ENCODE results near the gene TMEM129.
"Not testable (repeated sequence)": the region's sequence is repeated elsewhere in the genome, so short reads cannot be mapped to it uniquely, and the experiment has no call there.

TMEM129 gene

DNA sequence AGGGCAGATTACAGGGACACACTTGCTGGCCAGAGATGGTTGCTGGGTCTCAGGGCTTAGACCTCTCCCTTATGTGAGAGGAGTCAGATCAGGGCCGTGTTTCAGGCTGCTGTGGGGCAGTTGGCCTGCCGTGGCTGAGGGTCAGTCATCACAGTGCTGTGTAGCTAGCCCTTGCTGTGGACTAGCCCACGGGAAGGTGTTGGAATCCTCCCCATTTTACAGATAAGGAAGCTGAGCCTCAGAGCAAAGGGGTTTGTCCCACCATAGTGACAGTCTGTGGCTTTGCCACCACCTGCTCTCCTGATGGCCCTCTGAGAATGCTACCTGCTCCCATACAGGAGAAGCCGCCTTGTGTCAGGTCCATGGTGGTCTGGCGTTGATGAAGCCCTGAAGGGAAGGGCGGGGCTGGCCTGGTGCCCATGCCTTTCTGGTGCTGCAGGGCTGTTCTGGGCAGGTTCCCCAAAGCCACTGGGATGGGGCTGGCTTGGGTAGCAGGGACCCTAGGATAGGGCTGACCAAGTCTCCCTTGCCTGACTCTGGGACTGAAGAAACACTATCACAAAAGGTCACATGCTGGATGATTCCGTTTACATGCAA lies 34.6 kb downstream of the TMEM129 start:
- DNase-seq: no peak

DNA sequence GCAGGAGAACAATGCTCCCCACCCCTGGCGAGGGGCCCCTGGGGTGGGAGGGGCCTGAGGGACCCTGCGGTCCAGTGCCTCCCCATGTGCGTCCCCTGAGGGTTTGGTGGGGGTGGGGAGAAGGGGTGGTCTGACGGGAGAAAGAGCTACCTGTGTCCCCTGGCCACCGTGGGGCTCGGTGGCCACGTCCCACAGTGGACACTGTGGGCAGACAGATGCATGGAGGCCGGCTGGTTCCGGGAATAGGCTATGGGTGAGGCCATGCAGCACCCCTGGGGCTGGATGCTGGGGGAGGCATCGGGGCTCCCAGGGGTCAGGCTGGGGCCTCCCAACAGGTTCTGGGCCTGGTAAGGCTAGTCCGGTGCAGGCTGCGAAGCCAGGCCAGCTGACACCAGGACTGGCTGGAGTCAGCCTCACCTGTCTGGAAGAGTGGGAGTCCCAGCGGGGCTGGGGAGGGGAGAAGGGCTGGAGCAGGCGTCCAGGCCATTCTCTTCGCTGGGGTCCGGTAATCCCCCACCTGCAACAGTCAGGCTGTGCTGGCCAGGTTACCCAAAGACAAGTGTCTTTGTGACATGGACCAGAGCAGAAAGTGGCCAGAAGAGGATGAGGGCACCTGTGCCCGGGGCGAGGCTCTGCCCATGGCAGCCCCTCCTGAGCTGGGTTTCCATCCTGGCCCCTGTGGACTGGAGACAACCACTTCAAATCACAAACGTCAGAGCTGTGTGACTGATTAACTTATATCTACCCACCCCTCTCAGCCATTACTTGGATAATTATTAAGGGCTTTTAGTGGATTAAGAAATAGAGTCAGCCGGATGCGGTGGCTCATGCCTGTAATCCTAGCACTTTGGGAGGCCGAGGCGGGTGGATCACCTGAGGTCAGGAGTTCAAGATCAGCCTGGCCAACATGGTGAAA lies 35.6 kb downstream of the TMEM129 start:
- no peak for DNase-seq

GRCh38 chr4:1684506-1685234 lies 36.5 kb downstream of the TMEM129 start:
- peak; percentile 96 for DNase-seq

- no peak for DNase-seq
Measured at GRCh38 chr4:1683736-1684505, 37.2 kb downstream of the TMEM129 start, which contains the start of gene FAM53A. FAM53A (minus strand) TSS chr4:1684313; CDS start chr4:1668741, 15,572 bp downstream.

GRCh38 chr4:1683261-1683735 lies 37.8 kb downstream of the TMEM129 start:
- DNase-seq: no peak

- no peak for DNase-seq
Measured at GRCh38 chr4:1682860-1683259, 38.3 kb downstream of the TMEM129 start.

GRCh38 chr4:1678244-1678643 lies 42.9 kb downstream of the TMEM129 start:
- DNase-seq: no peak

DNA sequence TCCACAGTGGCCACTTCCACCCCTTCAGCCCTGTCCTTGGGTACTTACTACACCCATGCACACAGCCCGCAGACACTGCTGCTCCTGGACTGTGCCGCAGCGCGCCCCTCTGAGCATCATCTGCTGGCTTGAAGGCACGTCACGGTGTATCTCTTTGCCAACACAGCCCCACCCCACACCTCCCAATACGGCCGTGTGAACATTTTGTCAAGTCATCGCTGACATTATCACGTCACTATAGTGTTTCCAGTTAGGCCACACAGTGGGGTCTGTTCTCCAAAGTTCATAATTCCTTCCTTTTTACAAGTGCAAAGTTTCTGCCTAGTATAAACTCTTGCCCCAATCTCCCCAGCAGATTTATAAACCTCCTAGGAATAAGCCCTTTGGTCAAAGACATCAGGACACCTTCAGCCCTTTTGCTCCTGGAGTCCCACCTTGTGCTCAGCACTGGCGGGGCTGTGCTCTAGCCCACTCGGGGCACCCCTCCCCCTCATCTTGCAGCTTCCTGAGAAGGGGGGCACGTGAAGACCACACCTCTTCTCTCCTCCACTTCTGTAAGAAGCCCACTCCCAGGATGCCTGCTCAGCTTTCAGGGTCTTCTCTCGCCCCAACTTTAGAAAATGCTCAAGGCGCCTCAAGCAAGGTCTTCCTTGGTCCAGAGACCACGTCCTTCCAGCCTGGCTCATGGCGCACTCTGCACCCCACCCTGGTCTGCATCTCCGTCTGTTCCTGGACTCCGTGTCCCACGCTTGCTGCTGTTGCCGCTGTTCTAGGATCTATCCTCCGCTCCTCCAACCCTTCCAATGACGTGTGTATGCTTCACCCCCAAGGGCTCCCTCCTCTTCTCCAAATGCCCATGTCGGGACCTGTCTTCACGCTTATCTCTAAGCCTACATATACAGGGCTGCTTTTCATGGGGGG lies 44.3 kb downstream of the TMEM129 start:
- no peak for DNase-seq

GRCh38 chr4:1675802-1676137 lies 45.4 kb downstream of the TMEM129 start:
- no peak for DNase-seq

DNA sequence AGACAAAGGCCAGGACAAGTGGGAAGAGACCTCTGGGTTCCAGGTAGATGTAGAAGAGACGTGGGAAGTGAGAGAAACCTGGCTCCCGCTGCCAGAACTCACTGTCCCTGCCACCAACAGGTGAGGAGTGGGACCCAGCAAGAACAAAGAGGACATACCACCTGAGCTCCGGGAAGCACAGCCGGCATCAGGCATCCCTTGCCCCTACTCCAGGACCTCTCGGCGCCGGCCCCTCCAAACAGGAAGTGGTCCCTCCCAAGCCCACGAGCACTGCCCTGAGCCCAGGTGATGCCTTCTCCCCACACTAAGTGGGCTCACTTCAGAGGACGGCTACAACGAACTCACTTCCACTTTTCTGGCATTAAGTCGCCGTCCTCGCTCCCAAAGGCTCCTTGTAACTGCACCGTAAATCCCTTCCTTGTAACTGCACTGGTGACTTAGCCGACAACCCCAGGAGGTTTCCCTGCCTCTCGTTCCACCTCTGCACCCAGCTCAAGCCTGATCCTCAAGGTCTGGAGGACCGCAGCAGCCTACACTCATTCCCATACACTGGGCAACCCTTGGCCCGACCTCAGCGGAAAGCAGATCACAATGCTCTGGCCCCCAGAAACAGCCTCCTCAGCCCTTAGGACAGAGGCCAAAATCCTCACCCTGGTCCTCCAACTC lies 45.9 kb downstream of the TMEM129 start:
- DNase-seq: no peak

GRCh38 chr4:1674682-1675081 lies 46.4 kb downstream of the TMEM129 start:
- no peak for DNase-seq

DNA sequence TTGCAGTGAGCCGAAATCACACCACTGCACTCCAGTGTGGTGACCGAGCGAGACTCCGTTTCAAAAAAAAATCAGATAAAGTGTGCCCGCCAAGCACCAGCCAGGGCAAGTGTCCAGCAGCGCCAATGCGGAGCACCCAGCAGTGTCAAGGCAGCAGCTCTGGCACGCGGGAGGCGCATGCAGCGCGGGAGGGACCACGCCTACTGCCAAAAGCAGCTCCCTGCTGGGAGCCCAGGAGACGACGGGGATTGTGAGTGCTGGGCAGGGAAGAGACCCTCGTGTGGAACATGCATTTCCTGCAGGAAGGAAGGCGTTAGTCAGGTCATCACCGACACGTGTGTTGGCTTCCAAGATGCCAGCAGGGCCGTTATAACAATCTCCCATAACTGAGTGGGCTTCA lies 47.5 kb downstream of the TMEM129 start:
- no peak for DNase-seq

DNA sequence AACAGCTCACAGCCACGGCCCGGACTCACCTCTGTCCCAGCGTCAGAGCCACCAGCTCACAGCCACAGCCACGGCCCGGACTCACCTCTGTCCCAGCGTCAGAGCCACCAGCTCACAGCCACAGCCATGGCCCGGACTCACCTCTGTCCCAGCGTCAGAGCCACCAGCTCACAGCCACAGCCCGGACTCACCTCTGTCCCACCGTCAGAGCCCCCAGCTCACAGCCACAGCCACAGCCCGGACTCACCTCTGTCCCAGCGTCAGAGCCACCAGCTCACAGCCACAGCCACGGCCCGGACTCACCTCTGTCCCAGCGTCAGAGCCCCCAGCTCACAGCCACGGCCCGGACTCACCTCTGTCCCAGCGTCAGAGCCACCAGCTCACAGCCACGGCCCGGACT lies 50.1 kb downstream of the TMEM129 start:
- not testable (repeated sequence) for DNase-seq

GRCh38 chr4:1670279-1670678 lies 50.8 kb downstream of the TMEM129 start:
- no peak for DNase-seq

GRCh38 chr4:1669850-1670249 lies 51.3 kb downstream of the TMEM129 start:
- DNase-seq: no peak

DNA sequence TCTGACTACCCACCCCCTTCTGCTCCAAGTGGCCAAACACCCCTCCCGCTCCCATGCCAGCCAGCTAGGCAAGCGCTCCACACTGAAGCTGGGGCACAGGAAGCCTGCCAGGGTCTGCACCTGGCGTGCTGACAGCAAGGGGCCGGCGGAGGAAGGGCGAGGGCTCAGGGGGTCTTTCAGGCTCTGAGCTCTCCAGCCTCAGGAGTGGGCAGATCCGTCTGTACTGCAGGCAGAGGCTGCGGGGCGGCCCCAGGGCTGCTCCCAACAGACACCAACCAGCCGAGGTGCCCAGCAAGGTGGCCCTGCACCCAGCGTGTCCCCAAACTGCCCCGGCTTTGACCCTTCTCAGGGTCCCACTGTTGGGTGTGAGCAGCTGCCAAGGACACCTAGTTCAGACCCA lies 51.9 kb downstream of the TMEM129 start:
- DNase-seq: no peak

DNA sequence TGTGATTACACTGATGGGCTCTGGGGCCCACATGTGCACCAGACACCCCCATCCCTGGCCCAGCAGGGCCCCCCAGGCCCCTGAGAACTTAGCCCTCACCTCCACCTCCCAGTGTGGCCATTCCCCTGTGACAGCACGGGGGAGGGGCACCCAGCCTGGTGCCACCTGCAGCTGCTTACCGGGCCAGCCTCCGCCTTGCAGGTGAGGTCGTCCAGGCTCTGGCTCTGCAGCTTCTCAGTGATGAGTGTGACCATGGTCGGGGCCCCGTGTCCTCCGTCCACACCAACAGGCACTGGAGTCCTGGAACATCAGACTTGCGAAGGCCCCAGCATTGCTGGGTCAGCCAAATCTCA lies 52.7 kb downstream of the TMEM129 start:
- no peak for DNase-seq

DNA sequence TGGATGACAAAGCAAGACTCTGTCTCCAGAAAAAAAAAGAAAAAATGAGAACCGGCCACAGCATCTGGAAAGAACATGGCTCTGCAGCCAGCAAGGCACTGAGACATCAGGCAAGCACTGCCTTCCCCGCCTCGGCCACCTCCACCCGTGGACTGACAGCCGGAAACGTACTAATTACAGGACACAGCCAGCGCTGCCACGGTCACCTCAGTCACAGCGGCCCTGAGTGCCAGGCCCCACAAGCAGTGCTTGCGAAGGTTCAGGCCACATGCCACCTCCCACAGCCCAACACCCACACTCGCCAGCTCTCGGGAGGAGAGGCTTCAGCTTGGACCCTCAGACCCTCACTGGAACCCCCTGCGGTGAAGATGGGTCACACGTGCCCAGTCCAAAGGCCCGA lies 53.9 kb downstream of the TMEM129 start:
- DNase-seq: no peak

DNA sequence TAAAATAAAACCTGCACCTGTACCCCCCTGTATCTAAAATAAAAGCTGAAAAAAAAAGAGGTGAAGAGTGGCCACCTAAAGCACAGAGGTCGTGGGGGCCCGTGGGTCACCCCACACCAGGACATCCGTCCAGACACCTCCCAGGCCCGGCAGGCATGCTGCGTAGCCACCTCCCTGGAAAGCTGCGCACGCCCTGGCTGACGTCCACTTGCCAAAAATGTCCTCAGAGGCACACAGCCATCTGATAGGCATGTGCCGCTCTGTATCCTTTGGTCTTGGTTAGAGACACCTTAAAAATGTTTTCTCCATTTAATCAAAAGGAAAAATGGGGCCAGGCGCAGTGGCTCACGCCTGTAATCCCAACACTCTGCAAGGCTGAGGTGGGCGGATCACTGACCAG lies 54.7 kb downstream of the TMEM129 start:
- no peak for DNase-seq

Measured in activated T-cell treated with anti-CD3 and anti-CD28 coated beads, Interleukin-2, amount 50 U/mL, for 1 hour (primary cell).